Activated CD8-positive, alpha-beta T cell treated with anti-CD3 and anti-CD28 coated beads for 36 hours (primary cell): ENCODE measurements around the gene STAB1. TPM values are rescaled to one million over a fixed set of nuclear protein-coding genes. Genes with fewer than 3 reads are reported as not detected.

ENCODE experiments used
- ATAC-seq: fragments of 200-7000 bp; cut with Tn5 transposase; one replicate; pipeline ENCODE4 v1.10.0; 2021; ENCODE audit warnings: mild to moderate bottlenecking, moderate library complexity
- CTCF ChIA-PET: fragments of 350-600 bp; sonication (Branson Sonifier 250); formaldehyde crosslinking; loops from one replicate; lab custom pipeline; 2021; ENCODE audit warnings: antibody characterized with exemption; lab: Charles Lee
- POLR2A ChIA-PET: fragments of 350-600 bp; sonication (Branson Sonifier 250); formaldehyde crosslinking; loops from one replicate; lab custom pipeline; 2021; ENCODE audit warnings: antibody characterized with exemption; lab: Charles Lee
- DNase-seq: peaks from one replicate; pipeline ENCODE4 v3.0.0-alpha.2; 2020
- H3K27ac Mint-ChIP-seq: one replicate; pipeline ENCODE4 v1.8.0; 2021; ENCODE audit warnings: mild to moderate bottlenecking, mixed read lengths
- H3K27me3 Mint-ChIP-seq: one replicate; pipeline ENCODE4 v1.8.0; 2021; ENCODE audit warnings: mixed read lengths
- H3K36me3 Mint-ChIP-seq: one replicate; pipeline ENCODE4 v1.8.0; 2021; ENCODE audit warnings: low read depth, mixed read lengths
- H3K4me1 Mint-ChIP-seq: one replicate; pipeline ENCODE4 v1.8.0; 2021; ENCODE audit warnings: low read depth, mixed read lengths
- H3K4me3 Mint-ChIP-seq: one replicate; pipeline ENCODE4 v1.8.0; 2021; ENCODE audit warnings: mild to moderate bottlenecking, moderate library complexity, mixed read lengths
- H3K9me3 Mint-ChIP-seq: one replicate; pipeline ENCODE4 v1.8.0; 2021; ENCODE audit warnings: mixed read lengths
- CTCF ChIP-seq: fragments of 200-600 bp; IDR thresholded peaks from one replicate; pipeline ENCODE4 v1.8.0; 2022; ENCODE audit warnings: antibody characterized with exemption, mild to moderate bottlenecking
- intact Hi-C: fragments of 100-400 bp; cut with micrococcal nuclease; formaldehyde crosslinking; loops from one replicate; pipeline ENCODE4 v1.10.0; 2022
- total RNA-seq, 2 experiments: library from RNA; stranded (reverse); gene quantifications; one replicate each; pipeline ENCODE4 v1.2.3, GENCODE V29; 2021

STAB1 gene
- total RNA-seq, 2 experiments from 2014 or later: 0.09 to 0.20 TPM

- Mint-ChIP-seq H3K27ac (no peak overlapping the region), H3K4me1 (no peaks in the 10 kb centered on the region), H3K9me3 (no peaks in the 10 kb centered on the region), H3K4me3 (no peak overlapping the region), H3K36me3 (peaks cover 30% of the 10 kb centered on the region), H3K27me3 (no peaks in the 10 kb centered on the region)
- CTCF ChIA-PET: no interaction called here
- POLR2A ChIA-PET: interaction anchor here (0.7 kb wide), 1 partner anchor 100 kb away, joined by 3 read pairs; no protein-coding TSS in a partner anchor
- intact Hi-C loops: no loop called here
- DNase-seq (no peak), ATAC-seq (no peak)
- no peak for TF ChIP-seq CTCF
Observed at GRCh38 chr3:52572221-52572620, 77.1 kb downstream of the STAB1 start.

Other genes with a start within 250 kb of the STAB1 start
- 100 to 1,000 TPM in 1 of 2 experiments, 10 to 100 TPM in 1; 94.3 to 100 TPM for gene PPM1M, start 249.6 kb upstream of the STAB1 start, total RNA-seq
- gene WDR82, start 216.7 kb upstream of the STAB1 start, total RNA-seq: 100 to 1,000 TPM; 103 to 105 TPM
- gene GLYCTK, start 207.5 kb upstream of the STAB1 start, total RNA-seq: 10 to 100 TPM; 21.6 to 21.9 TPM
- gene DNAH1, start 179.0 kb upstream of the STAB1 start, total RNA-seq: 10 to 100 TPM in 1 of 2 experiments, 1 to 10 TPM in 1; 9.2 to 10.2 TPM
- gene BAP1, start 85.3 kb upstream of the STAB1 start, total RNA-seq: 100 to 1,000 TPM in 1 of 2 experiments, 10 to 100 TPM in 1; 98.1 to 101 TPM
- gene PHF7, start 84.7 kb upstream of the STAB1 start, total RNA-seq: 10 to 100 TPM; 18.4 to 20.6 TPM
- not detected for gene SEMA3G, start 50.2 kb upstream of the STAB1 start, total RNA-seq
- 1 to 10 TPM; 4.8 to 5.9 TPM for gene TNNC1, start 41.3 kb upstream of the STAB1 start, total RNA-seq
- 10 to 100 TPM; 57.1 to 57.4 TPM for gene NISCH, start 39.7 kb upstream of the STAB1 start, total RNA-seq
- gene NT5DC2, start 38.5 kb downstream of the STAB1 start, total RNA-seq: 10 to 100 TPM; 53.8 to 61.7 TPM
- gene UQCC5, start 41.3 kb downstream of the STAB1 start, total RNA-seq: 10 to 100 TPM; 14.0 to 20.5 TPM
- 10 to 100 TPM; 55.9 to 56.1 TPM for gene PBRM1, start 190.6 kb downstream of the STAB1 start, total RNA-seq
- gene GNL3, start 190.7 kb downstream of the STAB1 start, total RNA-seq: 100 to 1,000 TPM; 198 to 200 TPM
- gene GLT8D1, start 210.5 kb downstream of the STAB1 start, total RNA-seq: 10 to 100 TPM; 34.0 to 35.0 TPM
- gene SPCS1, start 210.8 kb downstream of the STAB1 start, total RNA-seq: 100 to 1,000 TPM; 116 to 120 TPM